C4-2B (cell line): Measurements from ENCODE around the gene VCL.

Experiments used
- H3K27ac ChIP-seq: fragments of 450-650 bp; 2 replicates; pipeline ENCODE4 v1.5.1; 2017
- CTCF ChIP-seq: fragments of 450-650 bp; conservative IDR thresholded peaks from 2 replicates; pipeline ENCODE4 v1.5.1; 2017; ENCODE audit warnings: mild to moderate bottlenecking
- ZFX ChIP-seq: fragments of 450-650 bp; IDR thresholded peaks from 2 replicates; pipeline ENCODE4 v1.6.1; 2017

The VCL gene

GRCh38 chr10:74097776-74098175, 99.9 kb downstream of the VCL start:
- no peak for TF ChIP-seq ZFX
- no peak for TF ChIP-seq CTCF
- H3K27ac ChIP-seq, result no peak overlapping the region

- no peak for TF ChIP-seq ZFX
- TF ChIP-seq CTCF, result no peak
- H3K27ac ChIP-seq, result no peak overlapping the region
These were observed 101.5 kb downstream of the VCL start for GRCh38 chr10:74099420-74099819.

- no peak overlapping the region for H3K27ac ChIP-seq
- TF ChIP-seq CTCF (no peak), ZFX (no peak)
These were observed 101.9 kb downstream of the VCL start for GRCh38 chr10:74099836-74100235.

GRCh38 chr10:74103560-74104258, 105.8 kb downstream of the VCL start:
- H3K27ac ChIP-seq, result no peak overlapping the region
- TF ChIP-seq CTCF (peak; percentile 60), ZFX (no peak)

GRCh38 chr10:74104480-74104879, 106.6 kb downstream of the VCL start:
- H3K27ac ChIP-seq, result no peak overlapping the region
- TF ChIP-seq ZFX (no peak), CTCF (no peak)

- TF ChIP-seq ZFX (no peak), CTCF (no peak)
- no peak overlapping the region; the same call in 1 of the 2 replicates for H3K27ac ChIP-seq
These were observed 107.1 kb downstream of the VCL start for GRCh38 chr10:74104996-74105395.

GRCh38 chr10:74107391-74107790, 109.5 kb downstream of the VCL start:
- no peak overlapping the region for H3K27ac ChIP-seq
- TF ChIP-seq ZFX (no peak), CTCF (no peak)
